ENCODE results near the gene C2CD4D. TPM values are rescaled to one million over a fixed set of nuclear protein-coding genes. Genes with fewer than 3 reads are reported as not detected.

The C2CD4D gene
- total RNA-seq, 1 experiment from 2014 or later = 0.79 TPM

DNA sequence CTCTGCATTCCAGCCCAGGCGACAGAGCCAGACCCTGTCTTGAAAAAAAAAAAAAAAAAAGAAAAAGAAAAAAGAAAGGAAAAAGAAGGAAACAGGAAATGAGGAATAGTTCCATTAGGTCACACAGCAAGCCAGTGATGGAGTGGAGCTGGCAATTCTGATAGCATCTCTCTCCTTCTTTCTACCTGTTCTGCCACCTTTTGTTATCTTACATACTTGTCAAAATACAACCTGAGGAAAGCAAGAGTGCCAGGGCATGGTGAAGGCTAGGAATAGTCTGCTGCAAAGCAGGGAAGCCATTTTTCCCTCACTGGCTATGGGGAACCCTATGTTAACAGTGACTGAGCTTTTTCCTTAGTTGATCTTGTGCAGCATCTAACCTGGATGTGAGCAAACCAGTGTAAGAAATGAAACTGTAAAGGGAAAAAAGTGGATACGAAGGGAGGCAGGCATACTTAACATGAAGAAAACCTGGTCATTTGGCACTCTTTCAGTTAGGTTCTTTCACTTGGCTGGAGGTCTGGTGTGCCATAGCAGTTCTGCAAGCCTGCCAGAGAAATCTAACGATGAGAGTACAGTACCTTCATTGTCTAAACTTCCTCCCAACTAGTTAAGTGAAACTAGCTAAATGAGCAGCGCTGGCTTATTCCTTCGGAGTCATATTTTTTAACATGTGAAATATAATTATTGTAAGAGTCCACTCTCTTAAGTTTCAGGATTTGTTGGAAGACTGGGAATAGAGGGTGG is 31.8 kb upstream of the C2CD4D start:
- Histone ChIP-seq H3K4me1 (ENCODE audit: insufficient read depth, low read length) (no peaks in the 10 kb centered on the region), H3K9ac (ENCODE audit: extremely low read depth, insufficient read length, low read length) (no peak overlapping the region), H3K23ac (ENCODE audit: insufficient read length, low read depth, low read length) (no peak overlapping the region), H3K9me3 (ENCODE audit: control insufficient read depth, low read depth, low read length) (no peaks in the 10 kb centered on the region), H4K91ac (ENCODE audit: insufficient read length, low read depth, low read length) (no peak overlapping the region), H3K23me2 (ENCODE audit: insufficient read length, low read depth, low read length, poor library complexity, severe bottlenecking) (no peaks in the 10 kb centered on the region), H3K56ac (ENCODE audit: insufficient read length, low read depth, low read length) (no peak overlapping the region), H2AFZ (ENCODE audit: low read length) (no peak overlapping the region), H3K79me2 (ENCODE audit: insufficient read depth, low read length) (no peaks in the 10 kb centered on the region), H3K27ac (ENCODE audit: insufficient read length, low read depth, low read length) (no peak overlapping the region), H2AK5ac (ENCODE audit: insufficient read length, low read length) (no peak overlapping the region), H2BK5ac (ENCODE audit: insufficient read length, low read length) (no peak overlapping the region), H3K18ac (ENCODE audit: insufficient read length, low read depth, low read length) (no peak overlapping the region), H2BK120ac (ENCODE audit: low read depth, low read length, poor library complexity, severe bottlenecking) (no peak overlapping the region), H3K4me2 (ENCODE audit: insufficient read depth, insufficient read length, low read length) (no peak overlapping the region), H3K14ac (ENCODE audit: insufficient read depth, low read length) (no peak overlapping the region), H4K5ac (ENCODE audit: insufficient read length, low read depth, low read length) (no peak overlapping the region), H2BK12ac (ENCODE audit: insufficient read length, low read depth, low read length) (no peak overlapping the region), H3K4ac (ENCODE audit: low read depth, low read length) (no peak overlapping the region), H3T11ph (ENCODE audit: low read length) (no peak overlapping the region), H2BK15ac (ENCODE audit: low read depth, low read length) (no peak overlapping the region), H2BK20ac (ENCODE audit: low read depth, low read length, poor library complexity, severe bottlenecking) (no peak overlapping the region), H3K27me3 (ENCODE audit: insufficient read depth, low read length) (no peaks in the 10 kb centered on the region), H3K79me1 (ENCODE audit: insufficient read depth, low read depth, low read length, poor library complexity, severe bottlenecking) (no peaks in the 10 kb centered on the region), H4K8ac (replicated peaks; ENCODE audit: insufficient read length, low read depth, low read length) (no peak overlapping the region), H4K20me1 (ENCODE audit: control insufficient read depth, insufficient read depth, insufficient read length) (no peaks in the 10 kb centered on the region)
- TF ChIP-seq, protein P1, sequence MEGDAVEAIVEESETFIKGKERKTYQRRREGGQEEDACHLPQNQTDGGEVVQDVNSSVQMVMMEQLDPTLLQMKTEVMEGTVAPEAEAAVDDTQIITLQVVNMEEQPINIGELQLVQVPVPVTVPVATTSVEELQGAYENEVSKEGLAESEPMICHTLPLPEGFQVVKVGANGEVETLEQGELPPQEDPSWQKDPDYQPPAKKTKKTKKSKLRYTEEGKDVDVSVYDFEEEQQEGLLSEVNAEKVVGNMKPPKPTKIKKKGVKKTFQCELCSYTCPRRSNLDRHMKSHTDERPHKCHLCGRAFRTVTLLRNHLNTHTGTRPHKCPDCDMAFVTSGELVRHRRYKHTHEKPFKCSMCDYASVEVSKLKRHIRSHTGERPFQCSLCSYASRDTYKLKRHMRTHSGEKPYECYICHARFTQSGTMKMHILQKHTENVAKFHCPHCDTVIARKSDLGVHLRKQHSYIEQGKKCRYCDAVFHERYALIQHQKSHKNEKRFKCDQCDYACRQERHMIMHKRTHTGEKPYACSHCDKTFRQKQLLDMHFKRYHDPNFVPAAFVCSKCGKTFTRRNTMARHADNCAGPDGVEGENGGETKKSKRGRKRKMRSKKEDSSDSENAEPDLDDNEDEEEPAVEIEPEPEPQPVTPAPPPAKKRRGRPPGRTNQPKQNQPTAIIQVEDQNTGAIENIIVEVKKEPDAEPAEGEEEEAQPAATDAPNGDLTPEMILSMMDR (conservative IDR thresholded peaks at IDR 0.05) = no peak
- H3K4me1 Mint-ChIP-seq = peaks cover 15% of the 10 kb centered on the region in 2 experiments
- H3K4me3 Mint-ChIP-seq = no peak overlapping the region
- peaks cover 3 to 6% (median 4%) of the 10 kb centered on the region in 3 experiments; a peak in 3 of 7 replicates for H3K36me3 Mint-ChIP-seq (ENCODE audit: insufficient read depth in 1 of 3, low read depth in 3 of 3)
- peaks cover 20% of the 10 kb centered on the region for H3K27me3 Mint-ChIP-seq (ENCODE audit: low read depth)
- no peak for DNase-seq
- no peaks in the 10 kb centered on the region for H3K9me3 Mint-ChIP-seq
- H3K27ac Mint-ChIP-seq = no peak overlapping the region
- WGBS (ENCODE audit: extremely low coverage, insufficient read length, low lambda C conversion rate) = no CpG with 5 or more reads among the region's 5 CpGs

Measured in H9 (cell line).